ENCODE data around the gene NFKBIA. TPM values are rescaled to one million over a fixed set of nuclear protein-coding genes. Genes with fewer than 3 reads are reported as not detected.

NFKBIA gene
- total RNA-seq, 1 donor from 2014 or later: 331 TPM

DNA sequence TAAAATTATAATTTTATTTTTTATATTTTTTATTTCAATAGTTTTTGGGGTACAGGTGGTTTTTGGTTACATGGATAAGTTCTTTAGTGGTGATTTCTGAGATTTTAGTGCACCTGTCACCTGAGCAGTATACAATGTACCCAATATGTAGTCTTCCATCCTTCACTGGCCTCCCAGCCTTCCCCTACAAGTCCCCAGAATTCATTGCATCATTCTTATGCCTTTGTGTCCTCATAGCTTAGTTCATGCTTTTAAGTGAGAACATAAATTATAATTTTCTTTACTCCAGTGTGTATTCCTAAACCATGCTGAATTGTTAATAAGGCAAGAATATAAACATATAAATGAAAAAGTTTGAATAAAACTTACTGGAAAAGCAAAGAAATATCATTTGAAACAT, 19.1 kb upstream of the NFKBIA start:
- peaks cover 5% of the 10 kb centered on the region for H3K4me1 ChIP-seq
- no peak for DNase-seq
- H3K9me3 ChIP-seq: no peaks in the 10 kb centered on the region
- no peak overlapping the region for H3K4me3 ChIP-seq
- intact Hi-C loops (cut with DNase I): no loop called here
- ATAC-seq: no peak
- no peak overlapping the region for H3K27ac ChIP-seq
- H3K36me3 ChIP-seq: no peaks in the 10 kb centered on the region
- H3K27me3 ChIP-seq (ENCODE audit: low read depth): no peaks in the 10 kb centered on the region
- no peak for TF ChIP-seq CTCF (IDR thresholded peaks at IDR 0.05)

- Histone ChIP-seq H3K4me1 (peaks cover 20% of the 10 kb centered on the region), H3K27me3 (ENCODE audit: low read depth) (no peaks in the 10 kb centered on the region), H3K36me3 (no peaks in the 10 kb centered on the region), H3K27ac (no peak overlapping the region), H3K4me3 (no peak overlapping the region), H3K9me3 (no peaks in the 10 kb centered on the region)
- no peak for TF ChIP-seq CTCF (IDR thresholded peaks at IDR 0.05)
- ATAC-seq: no peak
- intact Hi-C loops (cut with DNase I): no loop called here
- no peak for DNase-seq
Measured at GRCh38 chr14:35420036-35420811, 15.7 kb upstream of the NFKBIA start.

- DNase-seq: no peak
- no peaks in the 10 kb centered on the region for H3K36me3 ChIP-seq
- no peak for TF ChIP-seq CTCF (IDR thresholded peaks at IDR 0.05)
- no peak overlapping the region for H3K27ac ChIP-seq
- H3K9me3 ChIP-seq: no peaks in the 10 kb centered on the region
- no peaks in the 10 kb centered on the region for H3K27me3 ChIP-seq (ENCODE audit: low read depth)
- intact Hi-C loops (cut with DNase I): no loop called here
- peaks cover 28% of the 10 kb centered on the region for H3K4me1 ChIP-seq
- no peak for ATAC-seq
- H3K4me3 ChIP-seq: no peak overlapping the region
Measured at GRCh38 chr14:35419429-35419841, 14.9 kb upstream of the NFKBIA start.

GRCh38 chr14:35418093-35418492, 13.5 kb upstream of the NFKBIA start:
- Histone ChIP-seq H3K27me3 (ENCODE audit: low read depth) (no peaks in the 10 kb centered on the region), H3K4me1 (peaks cover 41% of the 10 kb centered on the region), H3K36me3 (no peaks in the 10 kb centered on the region), H3K9me3 (no peaks in the 10 kb centered on the region), H3K4me3 (no peak overlapping the region), H3K27ac (no peak overlapping the region)
- intact Hi-C loops (cut with DNase I): no loop called here
- TF ChIP-seq CTCF (IDR thresholded peaks at IDR 0.05): no peak
- ATAC-seq (no peak), DNase-seq (no peak)

- ATAC-seq: no peak
- intact Hi-C loops (cut with DNase I): no loop called here
Measured at GRCh38 chr14:35416108-35416750, 11.7 kb upstream of the NFKBIA start.

More at GRCh38 chr14:35416108-35416750, 11.7 kb upstream of the NFKBIA start:
- no peak for TF ChIP-seq CTCF (IDR thresholded peaks at IDR 0.05)
- H3K4me3 ChIP-seq: no peak overlapping the region
- no peaks in the 10 kb centered on the region for H3K9me3 ChIP-seq
- no peaks in the 10 kb centered on the region for H3K36me3 ChIP-seq
- no peaks in the 10 kb centered on the region for H3K27me3 ChIP-seq (ENCODE audit: low read depth)
- H3K27ac ChIP-seq: no peak overlapping the region
- H3K4me1 ChIP-seq: peaks cover 41% of the 10 kb centered on the region
- no peak for DNase-seq
